Caco-2 (cell line): ENCODE results near the gene GBX2. TPM values are rescaled to one million over a fixed set of nuclear protein-coding genes. Genes with fewer than 3 reads are reported as not detected.

Source experiments
- BruUV-seq: library from RNA; stranded (reverse); fragments of 400-500 nt; replicated peaks from 2 replicates; lab custom pipeline; 2021; lab: Mats Ljungman, UMichigan
- CTCF ChIA-PET: fragments of 300-600 bp; sonication (Branson Sonifier 250); formaldehyde crosslinking; loops from one replicate; lab custom pipeline; 2022; ENCODE audit warnings: antibody characterized with exemption; lab: Charles Lee
- POLR2A ChIA-PET: fragments of 300-600 bp; sonication (Branson Sonifier 250); formaldehyde crosslinking; loops from one replicate; lab custom pipeline; 2022; ENCODE audit warnings: antibody characterized with exemption; lab: Charles Lee
- DNase-seq, 2 experiments: peaks; one replicate each; pipeline versions ENCODE4 v3.0.0 to v3.0.0-alpha.2; 2020 to 2022
- H3K27me3 ChIP-seq: replicated peaks from 2 replicates; pipeline ENCODE4 v1.6.0; 2011; ENCODE audit warnings: low read length; ENCODE audit not compliant: control insufficient read depth, insufficient read depth
- H3K36me3 ChIP-seq: 2 replicates; pipeline ENCODE4 v1.5.1; 2011; ENCODE audit warnings: low read length; ENCODE audit not compliant: control insufficient read depth, insufficient read depth
- H3K4me1 ChIP-seq: fragments of 250-450 bp; sonication (Bioruptor Pico); 2 replicates; pipeline ENCODE4 v1.5.1; 2020; ENCODE audit warnings: mild to moderate bottlenecking
- H3K4me3 ChIP-seq: 2 replicates; pipeline ENCODE4 v1.5.1; 2011; ENCODE audit warnings: low read depth, mild to moderate bottlenecking, control low read depth, low read length
- H3K9me3 ChIP-seq: fragments of 250-450 bp; sonication (Bioruptor Pico); 2 replicates; pipeline ENCODE4 v1.5.1; 2020; ENCODE audit warnings: mild to moderate bottlenecking, moderate library complexity
- H3K27ac Mint-ChIP-seq: one replicate; pipeline ENCODE4 v1.8.0; 2022; ENCODE audit warnings: mixed read lengths; ENCODE audit not compliant: unreplicated experiment
- H3K27me3 Mint-ChIP-seq: one replicate; pipeline ENCODE4 v1.8.0; 2022; ENCODE audit warnings: mixed read lengths; ENCODE audit not compliant: insufficient read depth, unreplicated experiment
- H3K36me3 Mint-ChIP-seq: one replicate; pipeline ENCODE4 v1.8.0; 2022; ENCODE audit warnings: mild to moderate bottlenecking, mixed read lengths; ENCODE audit not compliant: insufficient read depth, unreplicated experiment
- H3K4me1 Mint-ChIP-seq: one replicate; pipeline ENCODE4 v1.8.0; 2022; ENCODE audit warnings: low read depth, mixed read lengths; ENCODE audit not compliant: unreplicated experiment
- H3K4me3 Mint-ChIP-seq: one replicate; pipeline ENCODE4 v1.8.0; 2022; ENCODE audit warnings: mild to moderate bottlenecking, moderate library complexity, mixed read lengths; ENCODE audit not compliant: unreplicated experiment
- H3K9me3 Mint-ChIP-seq: one replicate; pipeline ENCODE4 v1.8.0; 2022; ENCODE audit warnings: mixed read lengths; ENCODE audit not compliant: unreplicated experiment
- CTCF ChIP-seq, 2 experiments: fragments of 200-600 bp in 1 of 2; IDR thresholded peaks; 1 replicate in 1 of 2; 2 replicates in 1 of 2; pipeline versions ENCODE4 v1.5.1 to v1.8.0; 2011 to 2022; ENCODE audit warnings: antibody characterized with exemption in 1 of 2, control low read depth in 1 of 2, inconsistent platforms in 1 of 2, low read depth in 1 of 2, low read length in 1 of 2, mild to moderate bottlenecking in 1 of 2, moderate library complexity in 1 of 2; ENCODE audit not compliant: insufficient read depth in 1 of 2, severe bottlenecking in 1 of 2, unreplicated experiment in 1 of 2
- intact Hi-C: fragments of 100-400 bp; cut with micrococcal nuclease; formaldehyde crosslinking; loops from one replicate; pipeline ENCODE4 v1.10.0; 2022; ENCODE audit not compliant: unreplicated experiment
- total RNA-seq: library from RNA; stranded (reverse); gene quantifications from 2 replicates; pipeline ENCODE4 v1.2.3, GENCODE V29; 2022

GBX2 gene
- total RNA-seq, 1 experiment from 2014 or later: 2.1 TPM

- H3K4me1 ChIP-seq: peaks cover 5% of the 10 kb centered on the region; the same call in 1 of the 2 replicates
- Mint-ChIP-seq H3K9me3 (no peaks in the 10 kb centered on the region), H3K4me1 (peaks cover 8% of the 10 kb centered on the region), H3K4me3 (no peak overlapping the region), H3K36me3 (peaks cover 11% of the 10 kb centered on the region), H3K27me3 (no peaks in the 10 kb centered on the region), H3K27ac (no peak overlapping the region)
- intact Hi-C loops: no loop called here
- ChIA-PET POLR2A (no interaction called here), CTCF (no interaction called here)
- no peak for DNase-seq
- no peak overlapping the region for H3K4me3 ChIP-seq
- no peaks in the 10 kb centered on the region; the same call in 1 of the 2 replicates for H3K36me3 ChIP-seq
- no peaks in the 10 kb centered on the region for H3K27me3 ChIP-seq
- no TSS peak for BruUV-seq
- H3K9me3 ChIP-seq: no peaks in the 10 kb centered on the region
- TF ChIP-seq CTCF (IDR thresholded peaks at IDR 0.05; ENCODE audit: insufficient read depth in 1 of 2, low read depth in 1 of 2, low read length in 1 of 2, severe bottlenecking in 1 of 2, unreplicated experiment in 1 of 2): no peak
Measured at GRCh38 chr2:236119003-236119402, 49.2 kb downstream of the GBX2 start.

GRCh38 chr2:236117861-236118269 is 50.3 kb downstream of the GBX2 start:
- H3K27ac Mint-ChIP-seq: no peak overlapping the region
- H3K4me3 ChIP-seq: no peak overlapping the region
- no peak for DNase-seq
- no peaks in the 10 kb centered on the region for H3K27me3 Mint-ChIP-seq
- H3K4me3 Mint-ChIP-seq: no peak overlapping the region
- H3K9me3 ChIP-seq: no peaks in the 10 kb centered on the region
- H3K4me1 Mint-ChIP-seq: peaks cover 8% of the 10 kb centered on the region
- no peaks in the 10 kb centered on the region for H3K27me3 ChIP-seq
- no peaks in the 10 kb centered on the region; the same call in 1 of the 2 replicates for H3K36me3 ChIP-seq
- H3K9me3 Mint-ChIP-seq: no peaks in the 10 kb centered on the region
- POLR2A ChIA-PET: no interaction called here
- H3K36me3 Mint-ChIP-seq: peaks cover 11% of the 10 kb centered on the region
- no peak for TF ChIP-seq CTCF (IDR thresholded peaks at IDR 0.05; ENCODE audit: insufficient read depth in 1 of 2, low read depth in 1 of 2, low read length in 1 of 2, severe bottlenecking in 1 of 2, unreplicated experiment in 1 of 2)
- intact Hi-C loops: no loop called here
- CTCF ChIA-PET: no interaction called here
- peaks cover 5% of the 10 kb centered on the region; the same call in 1 of the 2 replicates for H3K4me1 ChIP-seq
- BruUV-seq: no TSS peak

- TF ChIP-seq CTCF (IDR thresholded peaks at IDR 0.05; ENCODE audit: insufficient read depth in 1 of 2, low read depth in 1 of 2, low read length in 1 of 2, severe bottlenecking in 1 of 2, unreplicated experiment in 1 of 2): no peak
- intact Hi-C loops: no loop called here
- no TSS peak for BruUV-seq
- no peaks in the 10 kb centered on the region for H3K27me3 Mint-ChIP-seq
- H3K36me3 ChIP-seq: no peaks in the 10 kb centered on the region; the same call in 1 of the 2 replicates
- H3K4me3 Mint-ChIP-seq: no peak overlapping the region
- no peak overlapping the region for H3K27ac Mint-ChIP-seq
- no peak overlapping the region for H3K4me3 ChIP-seq
- no peak for DNase-seq
- CTCF ChIA-PET: no interaction called here
- POLR2A ChIA-PET: no interaction called here
- H3K9me3 Mint-ChIP-seq: no peaks in the 10 kb centered on the region
- H3K4me1 ChIP-seq: peaks cover 5% of the 10 kb centered on the region; the same call in 1 of the 2 replicates
- no peaks in the 10 kb centered on the region for H3K27me3 ChIP-seq
- H3K4me1 Mint-ChIP-seq: peaks cover 8% of the 10 kb centered on the region
- H3K36me3 Mint-ChIP-seq: peaks cover 11% of the 10 kb centered on the region
- H3K9me3 ChIP-seq: no peaks in the 10 kb centered on the region
Measured at GRCh38 chr2:236117401-236117800, 50.8 kb downstream of the GBX2 start.

Other genes starting within 250 kb of the GBX2 start
- gene ASB18, start 96.0 kb upstream of the GBX2 start, total RNA-seq: not detected in 2 replicates